ENCODE results near the gene ISM1.

The ISM1 gene

DNA sequence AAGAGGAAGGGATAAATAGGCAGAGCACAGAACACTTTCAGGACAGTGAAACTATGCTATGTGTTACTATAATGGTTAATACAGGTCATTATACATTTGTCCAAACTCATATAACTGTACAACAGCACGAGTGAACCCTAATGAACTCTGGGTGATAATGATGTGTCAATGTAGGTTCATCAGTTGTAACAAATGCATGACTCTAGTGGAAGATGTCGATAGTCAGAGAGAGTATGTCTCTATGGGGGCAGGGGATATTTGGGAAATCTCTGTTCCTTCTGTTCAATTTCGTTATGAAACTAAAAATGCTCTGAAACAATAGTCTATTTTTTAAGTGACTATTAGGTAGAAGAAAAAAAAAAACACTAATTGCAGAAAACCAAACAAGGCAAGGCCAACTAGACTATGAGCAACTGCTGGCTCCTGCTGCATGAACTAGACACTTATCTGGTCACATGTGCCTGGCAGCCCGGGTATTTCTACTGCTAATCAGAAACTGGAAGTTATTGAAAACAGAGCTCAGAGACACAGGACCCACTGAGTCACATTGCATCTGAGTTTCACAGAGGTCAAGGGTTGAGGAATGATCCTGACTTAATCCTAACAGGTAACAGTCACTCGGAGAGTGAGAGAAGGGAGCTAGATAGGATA lies 97.9 kb downstream of the ISM1 start:
- DNase-seq, result no peak

DNA sequence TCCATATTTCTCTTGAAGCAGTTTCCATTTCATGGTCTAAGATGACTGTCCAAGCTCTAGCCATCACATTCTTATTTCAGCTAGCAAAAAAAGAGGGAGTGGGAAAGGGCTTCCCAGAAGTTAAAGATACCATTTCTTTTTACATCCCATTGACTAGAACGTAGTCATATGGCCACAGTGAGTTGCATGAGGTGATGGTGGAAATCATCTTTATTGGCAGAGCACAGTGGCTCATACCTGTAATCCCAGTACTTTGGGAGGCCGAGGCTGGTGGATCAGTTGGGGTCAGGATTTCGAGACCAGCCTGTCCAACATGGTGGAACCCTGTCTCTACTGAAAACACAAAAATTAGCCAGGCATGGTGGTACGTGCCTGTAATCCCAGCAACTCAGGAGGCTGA lies 99.6 kb downstream of the ISM1 start:
- no peak for DNase-seq

DNA sequence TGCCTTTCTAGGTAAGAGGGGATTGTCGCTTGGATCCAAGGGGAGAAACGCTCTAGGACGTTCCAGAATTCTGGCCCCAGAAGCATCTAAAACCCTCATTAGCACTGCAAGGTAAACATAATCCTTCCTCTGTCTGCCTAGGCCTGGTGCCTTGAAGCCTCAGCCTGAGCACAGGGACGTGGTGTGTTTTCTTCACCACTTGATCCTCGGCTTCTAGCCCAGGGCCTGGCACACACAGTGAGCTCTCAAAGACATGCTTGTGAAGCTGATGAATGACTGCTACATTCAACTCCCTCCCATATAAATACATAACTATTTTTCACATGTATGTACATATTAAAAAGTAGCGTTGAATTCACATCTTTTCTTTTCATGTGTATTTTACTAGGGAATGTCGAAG lies 100.3 kb downstream of the ISM1 start:
- DNase-seq, result no peak

DNA sequence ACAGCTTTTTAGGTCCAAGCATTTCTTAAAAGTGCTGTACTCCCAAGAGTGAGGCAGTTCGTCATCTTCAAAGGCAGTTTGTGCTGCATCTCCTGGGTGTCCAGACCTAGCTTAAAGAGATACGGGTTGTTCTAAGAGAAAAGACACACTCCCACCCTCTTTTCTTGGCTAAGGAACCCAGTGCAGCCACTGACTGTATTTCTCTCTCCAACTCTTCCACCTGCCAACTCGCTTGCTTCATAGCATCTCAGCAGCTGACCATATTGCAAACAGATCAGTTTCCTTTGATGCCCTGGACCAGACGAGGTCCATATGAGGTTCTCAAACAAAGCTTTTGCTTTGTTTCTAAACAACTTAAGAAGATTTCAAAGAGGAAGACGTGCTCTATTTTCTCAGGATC lies 101.1 kb downstream of the ISM1 start:
- no peak for DNase-seq

DNA sequence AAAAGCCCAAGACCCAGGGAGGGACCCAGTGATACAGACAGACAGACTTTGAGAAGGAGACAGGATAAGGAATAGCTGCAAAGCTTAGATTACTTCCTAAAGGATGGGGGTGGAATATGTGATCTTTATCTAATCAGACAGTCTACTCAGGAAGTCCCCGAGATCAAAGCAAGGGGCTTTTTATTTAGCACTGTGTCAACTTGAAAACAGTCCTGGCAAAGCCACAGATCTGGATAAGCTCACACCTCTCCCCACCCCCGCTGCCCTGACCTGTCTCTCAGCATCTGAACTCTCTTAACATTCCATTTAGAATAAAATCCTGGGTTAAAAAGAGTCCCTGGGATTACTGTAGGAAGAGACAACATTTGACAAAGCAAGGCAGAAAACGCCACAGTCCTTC lies 101.5 kb downstream of the ISM1 start:
- no peak for DNase-seq

DNA sequence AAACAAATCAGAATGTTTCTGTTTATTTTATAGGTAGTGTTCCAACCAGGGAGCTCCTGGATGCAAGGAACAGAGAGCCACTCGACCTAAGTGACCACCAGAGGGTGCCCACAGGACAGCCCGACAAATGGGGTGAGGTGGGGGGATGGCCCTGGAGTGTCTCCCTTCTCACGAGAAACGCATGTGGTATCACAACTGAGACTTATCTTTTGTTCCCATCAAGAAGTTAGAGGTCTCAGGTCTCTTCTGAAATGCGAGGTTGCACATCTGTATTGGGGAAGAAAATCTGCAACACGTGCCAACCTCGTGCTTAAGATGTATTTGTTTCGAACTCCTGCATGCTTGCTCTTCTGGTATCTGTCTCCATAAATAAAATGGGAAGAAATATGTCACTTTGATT lies 104.0 kb downstream of the ISM1 start:
- DNase-seq, result peak; percentile 20 to 21

DNA sequence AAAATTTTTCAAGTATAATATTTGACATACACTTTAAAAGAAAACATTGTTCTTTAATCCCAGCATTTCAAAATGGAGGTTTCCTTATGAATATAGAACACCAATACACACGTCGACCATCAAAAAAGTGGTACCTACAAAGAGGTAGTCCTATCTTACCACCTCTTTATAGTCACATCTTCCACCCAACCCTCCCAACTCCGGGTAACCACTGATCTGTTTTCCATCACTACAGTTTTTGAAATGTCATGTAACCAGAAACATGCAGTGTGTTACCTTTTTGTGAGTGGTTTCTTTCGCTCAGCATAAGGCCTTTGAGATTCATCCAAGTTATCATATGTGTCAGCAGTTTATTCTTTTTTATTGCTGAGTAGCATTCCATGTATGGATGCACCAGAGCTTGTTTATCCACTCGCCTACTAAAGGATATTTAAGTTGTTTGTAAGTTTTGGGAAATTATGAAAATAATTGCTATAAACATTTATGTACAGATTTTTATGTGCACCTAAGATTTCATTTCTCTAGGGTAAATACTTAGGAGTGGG lies 104.8 kb downstream of the ISM1 start:
- DNase-seq, result no peak

DNA sequence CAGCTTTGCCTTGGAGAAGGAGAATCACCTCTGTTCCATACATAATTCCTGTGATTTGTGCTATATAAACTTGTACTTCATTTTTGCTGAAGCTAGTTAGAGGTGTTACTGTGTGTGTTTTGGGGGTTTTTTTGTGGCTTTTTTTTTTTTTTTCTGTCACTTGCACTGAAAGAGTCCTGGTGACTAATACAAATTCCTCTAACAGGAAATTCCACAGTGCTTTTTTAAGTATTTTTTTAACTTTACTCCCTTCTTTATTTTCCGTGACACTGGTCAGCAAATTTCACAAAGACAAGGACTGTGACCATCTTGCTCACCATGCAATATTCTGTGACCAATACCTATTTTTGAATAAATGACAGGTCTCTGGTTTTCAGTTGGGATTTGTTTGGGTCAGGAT lies 110.5 kb downstream of the ISM1 start:
- DNase-seq, result no peak

DNA sequence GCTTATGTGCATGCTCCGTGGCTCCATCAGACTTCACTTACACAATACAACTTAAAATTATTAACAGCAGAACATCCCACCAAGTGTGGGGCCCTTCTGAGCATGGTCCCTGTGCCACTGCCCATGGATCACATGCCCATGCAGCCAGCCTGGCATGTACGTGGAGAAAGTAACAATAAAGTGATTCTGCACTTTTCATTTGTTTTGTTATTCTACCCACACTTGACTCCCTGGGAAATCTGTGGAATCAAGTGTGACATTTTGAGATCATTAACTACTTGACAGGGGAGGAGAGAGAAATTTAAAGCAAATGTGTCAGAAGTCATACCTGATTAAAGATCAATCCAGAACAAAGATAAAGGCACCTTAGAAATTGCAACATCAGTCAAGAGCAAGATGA lies 112.0 kb downstream of the ISM1 start:
- DNase-seq, result no peak

DNA sequence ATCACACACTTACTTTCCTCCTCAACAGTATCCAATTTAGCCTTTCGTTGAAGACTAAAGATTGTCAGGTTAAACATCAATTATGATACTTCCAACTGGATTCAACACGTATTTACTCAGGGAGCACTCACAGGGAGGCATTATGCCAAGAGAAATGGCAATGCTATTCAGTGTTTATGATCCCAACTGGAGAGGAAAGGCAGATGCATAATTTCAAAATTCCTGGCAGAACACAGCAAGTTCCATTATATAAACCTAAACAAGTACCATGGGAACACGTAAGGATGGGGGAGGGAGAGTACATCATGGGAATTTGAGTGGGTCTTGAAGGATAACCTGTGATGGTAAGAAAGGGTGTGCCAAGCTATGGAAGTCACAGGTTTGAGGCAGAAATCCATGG lies 112.7 kb downstream of the ISM1 start:
- DNase-seq, result peak; percentile 43 to 80

DNA sequence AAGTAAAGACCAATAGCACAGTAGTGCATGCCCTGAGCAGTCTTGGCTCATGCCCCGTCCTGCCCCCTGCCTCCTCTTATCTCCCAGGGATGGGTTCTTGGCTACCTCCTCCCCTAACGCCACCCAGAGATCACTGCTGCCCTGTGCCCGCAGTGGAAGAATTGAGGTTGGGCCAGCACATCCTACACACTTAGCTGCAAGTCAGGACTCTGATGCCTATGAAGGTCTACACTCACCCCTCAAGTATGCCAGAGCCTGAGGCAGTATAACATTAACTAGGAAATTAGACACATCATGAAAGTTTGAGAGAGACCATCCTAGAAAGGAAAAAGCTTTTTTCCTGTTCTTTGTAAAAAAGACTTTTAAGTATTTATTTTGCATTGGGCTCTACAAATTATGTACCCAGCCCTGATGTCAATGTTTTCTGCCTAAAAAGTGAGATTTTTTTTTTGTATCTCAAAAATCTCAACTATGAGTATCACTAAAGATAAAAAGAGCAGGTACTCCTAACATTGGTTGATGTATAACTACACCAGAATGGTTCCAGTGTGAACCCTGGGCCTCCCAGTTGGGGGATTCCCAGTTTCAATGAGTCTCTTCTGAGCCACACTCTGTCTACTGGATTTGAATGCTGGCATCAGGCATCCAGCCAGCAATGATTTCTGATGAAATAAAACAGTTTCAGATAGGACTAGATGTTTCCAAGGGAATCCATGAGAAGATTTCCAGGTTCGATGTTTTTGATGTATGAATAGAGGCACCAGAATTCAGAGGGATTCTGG lies 115.4 kb downstream of the ISM1 start:
- no peak for DNase-seq

DNA sequence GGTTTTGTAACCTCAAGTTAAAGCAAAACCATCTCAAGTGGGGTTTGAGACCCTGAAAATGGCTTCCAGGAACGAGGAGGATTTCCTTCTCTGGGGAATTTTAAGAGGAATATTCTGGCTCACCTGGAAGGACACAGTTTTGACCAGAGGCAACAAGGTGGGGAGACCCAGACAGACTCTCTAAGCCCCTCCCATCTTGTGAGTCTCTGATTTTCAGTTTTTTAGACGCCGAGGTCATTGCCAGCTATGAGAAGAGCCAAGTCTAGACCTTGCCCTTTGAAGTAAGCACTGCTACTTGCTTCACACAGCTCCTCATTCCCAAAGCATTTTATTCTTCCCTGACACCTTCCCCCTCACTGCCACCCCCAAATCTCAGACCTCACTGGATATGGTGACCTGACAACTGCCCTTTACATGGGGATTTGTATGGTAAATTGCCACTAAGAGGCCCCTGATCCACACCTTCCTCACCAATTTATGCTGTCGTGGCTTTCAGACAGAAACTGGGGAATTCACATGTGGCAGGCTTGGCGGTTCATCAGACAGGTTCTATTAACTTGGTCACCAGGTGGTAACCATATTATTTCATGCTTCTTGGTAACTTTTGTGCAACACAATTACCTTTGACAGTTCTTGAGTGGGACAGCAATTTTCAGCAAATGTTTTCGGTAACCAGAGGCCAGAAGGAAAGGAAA lies 116.2 kb downstream of the ISM1 start:
- no peak for DNase-seq

DNA sequence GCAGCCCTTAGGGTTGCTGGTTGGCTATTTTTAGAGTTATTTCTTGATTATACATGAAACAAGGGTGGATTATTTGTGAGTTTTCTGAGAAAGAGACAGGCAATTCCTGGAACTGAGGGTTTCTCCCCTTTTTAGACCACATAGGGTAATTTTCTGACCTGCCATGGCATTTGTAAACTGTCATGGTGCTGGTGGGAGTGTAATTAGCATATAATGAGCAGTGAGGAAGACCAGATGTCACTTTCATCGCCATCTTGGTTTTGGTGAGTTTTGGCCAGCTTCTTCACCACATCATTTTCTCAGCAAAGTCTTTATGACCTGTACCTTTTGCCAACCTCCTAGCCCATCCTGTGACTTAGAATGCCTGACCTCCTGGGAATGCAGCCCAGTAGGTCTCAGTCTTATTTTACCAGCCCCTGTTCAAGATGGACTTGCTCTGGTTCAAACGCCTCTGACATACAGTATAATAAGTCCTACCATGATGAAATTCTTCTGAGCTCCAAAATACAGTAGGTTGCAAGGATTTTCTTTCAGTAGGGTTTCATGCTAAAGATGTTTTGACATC lies 117.1 kb downstream of the ISM1 start:
- DNase-seq, result no peak

DNA sequence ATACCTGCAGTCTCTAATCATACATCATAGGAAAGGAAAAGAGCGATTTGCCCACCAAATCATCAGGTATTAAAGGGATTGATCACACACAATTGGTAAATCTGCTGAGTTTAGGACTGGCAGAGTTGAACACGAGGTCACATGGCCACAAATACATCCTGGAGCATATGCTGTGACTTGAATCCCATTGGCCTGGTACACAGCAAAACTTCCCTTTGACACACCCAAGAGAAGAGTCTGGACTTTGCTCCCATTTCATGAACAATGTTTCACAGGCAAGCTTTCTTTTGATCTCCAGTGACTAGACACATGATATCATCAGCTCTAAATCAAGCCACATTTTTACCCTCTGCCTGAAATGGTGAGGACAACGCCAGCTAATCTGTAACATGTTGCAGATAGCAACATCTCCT lies 117.9 kb downstream of the ISM1 start:
- no peak for DNase-seq

DNA sequence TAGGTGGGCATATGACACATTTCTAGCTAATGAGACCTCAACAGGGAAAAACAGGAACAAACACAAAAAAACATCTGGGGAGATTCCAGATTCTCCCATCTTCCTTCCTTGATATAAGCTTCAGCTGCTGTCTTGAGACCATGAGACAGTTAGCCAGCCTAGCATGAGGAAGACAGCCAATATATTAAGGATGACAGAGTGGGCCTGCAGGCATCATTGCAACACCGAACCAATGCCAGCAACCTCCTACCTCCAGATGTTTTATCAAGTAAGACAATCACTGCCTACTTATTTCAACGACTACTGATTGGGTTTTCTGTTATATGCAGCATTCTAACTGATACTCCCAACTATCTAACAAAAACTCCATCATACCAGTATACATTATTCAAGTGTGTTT lies 119.0 kb downstream of the ISM1 start:
- DNase-seq, result no peak

DNA sequence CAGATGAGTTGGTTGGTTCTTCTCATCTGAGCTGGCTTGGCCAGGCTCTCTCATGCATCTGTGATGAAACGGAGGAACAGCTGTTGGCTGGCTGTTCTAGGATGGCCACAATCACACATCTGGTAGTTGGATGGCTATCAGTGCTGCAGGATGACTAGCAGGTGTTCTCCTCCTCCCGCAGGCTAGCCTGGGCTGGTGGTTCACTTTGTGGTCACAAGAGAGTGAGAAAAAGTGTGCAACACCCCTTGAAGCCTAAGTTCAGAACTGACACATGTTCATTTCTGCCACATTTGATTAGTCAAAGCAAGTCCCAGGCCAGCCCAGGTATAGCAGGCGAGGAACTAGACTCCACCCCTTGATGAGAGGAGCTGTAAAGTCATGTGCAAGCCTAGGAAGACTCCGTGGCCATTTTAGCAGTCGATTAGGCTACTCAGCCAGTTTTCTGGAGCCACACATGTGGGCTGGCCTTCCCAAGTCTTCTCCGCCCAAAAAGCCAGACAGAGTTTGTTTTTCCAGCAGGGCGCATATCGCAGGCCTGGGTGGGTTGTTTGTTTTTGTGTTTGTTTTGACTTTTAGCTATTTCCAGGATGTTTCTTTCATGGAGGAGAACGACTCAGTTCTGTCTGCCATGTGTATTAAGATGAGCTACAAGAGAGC lies 120.8 kb downstream of the ISM1 start:
- DNase-seq, result no peak

DNA sequence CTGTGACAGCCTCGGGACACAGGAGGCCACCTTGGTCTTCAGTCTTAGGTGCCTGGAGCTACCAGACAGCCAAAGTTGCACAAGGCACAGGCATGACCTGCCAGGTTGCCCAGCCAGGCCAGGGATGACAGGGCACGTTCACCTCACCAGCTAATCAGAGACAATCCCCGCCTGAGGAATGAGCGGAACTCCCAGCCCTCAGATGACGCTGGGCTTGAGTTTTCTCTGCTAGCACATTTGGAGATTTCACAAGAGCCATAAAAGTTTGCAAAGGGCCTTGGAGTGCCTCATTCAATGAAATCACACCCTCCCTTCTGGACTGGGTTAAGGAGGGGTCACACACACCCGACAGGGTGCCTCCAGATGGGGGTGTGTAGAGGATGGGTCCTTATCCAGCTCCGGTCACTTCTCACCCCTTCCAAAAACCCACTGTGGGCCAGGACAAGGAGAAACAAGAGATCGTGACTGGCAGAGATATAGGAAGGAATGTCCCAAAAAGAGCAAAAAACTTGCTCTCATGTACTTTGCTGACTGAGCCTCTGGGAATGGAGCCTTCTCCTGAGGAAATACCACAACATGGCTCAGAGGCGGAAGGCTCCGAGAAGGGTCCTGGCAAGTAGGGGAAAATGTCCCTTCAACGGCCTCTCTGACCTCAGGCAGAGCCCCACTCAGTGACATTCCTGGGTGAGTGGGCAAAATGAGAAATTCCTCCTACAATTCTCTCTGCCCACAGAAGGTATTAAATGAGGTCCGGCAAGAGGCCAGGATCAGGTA lies 121.6 kb downstream of the ISM1 start:
- no peak for DNase-seq

DNA sequence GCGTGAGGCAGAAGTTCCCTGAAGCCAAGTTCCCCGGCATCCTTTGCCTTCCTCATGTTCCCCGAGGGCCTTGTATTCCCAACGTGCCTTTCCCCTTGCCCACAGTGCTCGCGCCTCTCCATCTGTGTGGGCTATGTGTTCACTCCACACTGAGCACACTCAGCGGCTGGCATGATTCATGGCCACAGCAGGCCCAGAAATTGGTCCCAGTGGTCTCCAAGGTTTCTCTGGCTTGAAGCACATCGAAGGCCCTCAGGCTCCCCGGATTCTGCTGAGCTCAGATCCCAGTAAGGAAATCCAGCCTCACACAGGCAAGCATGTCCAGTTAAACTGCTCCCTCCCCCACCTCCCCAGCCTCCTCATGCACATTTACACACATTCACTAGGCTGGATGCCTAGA lies 123.6 kb downstream of the ISM1 start:
- no peak for DNase-seq

DNA sequence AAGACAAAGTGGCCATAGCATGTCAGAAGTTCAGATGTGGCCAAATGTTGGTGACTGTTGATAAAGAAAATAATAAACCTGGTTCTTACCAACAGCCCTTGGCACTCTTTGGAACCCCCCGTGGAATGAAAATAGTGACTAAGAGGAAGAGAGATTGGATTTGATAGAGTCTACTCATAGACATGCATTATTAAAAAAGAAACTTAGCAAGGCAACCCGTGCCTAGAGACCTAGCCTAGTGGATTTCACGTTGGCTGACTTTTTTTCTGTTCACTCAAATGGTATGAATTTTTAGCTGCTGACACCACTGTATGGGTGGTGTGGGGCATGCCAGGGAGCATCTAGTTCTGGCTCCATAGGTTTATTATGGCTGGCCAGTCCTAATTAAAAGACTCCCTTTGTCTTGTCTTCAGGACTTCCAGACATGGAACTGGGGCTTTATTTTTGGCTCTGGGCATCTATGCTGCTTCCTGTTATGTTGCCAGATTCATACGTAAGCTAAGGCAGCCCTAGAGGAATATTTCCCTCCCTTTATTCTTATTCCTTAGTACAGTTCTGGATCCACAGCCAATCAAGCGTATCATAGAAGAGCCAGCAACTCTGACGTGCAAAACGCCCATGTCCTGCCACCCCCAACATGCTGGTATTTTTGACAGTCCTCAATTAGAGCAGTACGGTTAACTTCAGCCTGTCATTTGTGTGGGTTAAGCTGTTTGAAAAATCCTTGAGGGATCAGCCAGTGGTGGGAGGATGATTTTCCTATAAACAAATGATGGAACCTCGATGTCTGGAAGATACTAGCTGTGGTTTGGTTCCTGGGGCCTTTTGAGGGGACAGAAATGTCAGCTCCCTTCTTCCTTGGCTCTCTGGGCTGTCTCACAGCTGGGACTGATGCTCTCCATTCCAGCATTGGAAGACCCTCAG lies 127.5 kb downstream of the ISM1 start:
- no peak for DNase-seq

DNA sequence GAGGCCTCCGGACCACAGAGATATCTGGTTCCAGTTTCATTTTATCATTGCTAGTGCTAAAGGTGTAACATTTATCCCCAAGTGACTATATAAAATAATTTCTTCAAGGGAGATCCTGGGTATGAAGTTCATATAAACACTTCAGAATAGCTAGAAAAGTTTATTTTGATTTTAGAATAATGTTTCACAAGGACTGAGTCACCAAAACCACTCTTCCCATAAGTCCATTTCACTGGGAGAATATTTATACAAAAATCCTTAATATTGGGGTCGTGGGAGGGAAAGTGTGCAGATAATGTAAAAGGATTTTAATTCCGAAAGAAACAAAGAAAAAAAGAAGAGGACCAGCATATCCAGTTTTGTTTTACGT lies 128.1 kb downstream of the ISM1 start:
- no peak for DNase-seq

All from NCI-H2081 (cell line).